Prostate gland (tissue), 2 donors: ENCODE measurements around the gene IPO13.

Experiments used
- CTCF ChIP-seq, 4 experiments: fragments of 200-600 bp in 2 of 4; fragments of 450-650 bp in 2 of 4; sonication (generic) in 2 of 4; IDR thresholded peaks; 1 replicate in 3 of 4; 2 replicates in 1 of 4; pipeline ENCODE4 v1.5.1; 2016 to 2019; ENCODE audit warnings: antibody characterized with exemption in 4 of 4, mild to moderate bottlenecking in 2 of 4, moderate library complexity in 2 of 4
- POLR2A ChIP-seq: fragments of 450-650 bp; IDR thresholded peaks from one replicate; pipeline ENCODE4 v1.6.1; 2016; ENCODE audit warnings: antibody characterized with exemption, mild to moderate bottlenecking
- POLR2AphosphoS5 ChIP-seq: sonication (generic); formaldehyde crosslinking; IDR thresholded peaks from one replicate; pipeline ENCODE4 v1.6.1; 2017; ENCODE audit warnings: antibody characterized with exemption

GRCh38 chr1:43953361-43953760, 6.6 kb downstream of the IPO13 start:
- TF ChIP-seq CTCF (IDR thresholded peaks at IDR 0.05) (no peak), POLR2A (no peak), POLR2AphosphoS5 (no peak)
